ENCODE measurements around the gene GMEB2. TPM values are rescaled to one million over a fixed set of nuclear protein-coding genes. Genes with fewer than 3 reads are reported as not detected.

The GMEB2 gene
- polyA plus RNA-seq, 1 experiment = 7.4 TPM

DNA sequence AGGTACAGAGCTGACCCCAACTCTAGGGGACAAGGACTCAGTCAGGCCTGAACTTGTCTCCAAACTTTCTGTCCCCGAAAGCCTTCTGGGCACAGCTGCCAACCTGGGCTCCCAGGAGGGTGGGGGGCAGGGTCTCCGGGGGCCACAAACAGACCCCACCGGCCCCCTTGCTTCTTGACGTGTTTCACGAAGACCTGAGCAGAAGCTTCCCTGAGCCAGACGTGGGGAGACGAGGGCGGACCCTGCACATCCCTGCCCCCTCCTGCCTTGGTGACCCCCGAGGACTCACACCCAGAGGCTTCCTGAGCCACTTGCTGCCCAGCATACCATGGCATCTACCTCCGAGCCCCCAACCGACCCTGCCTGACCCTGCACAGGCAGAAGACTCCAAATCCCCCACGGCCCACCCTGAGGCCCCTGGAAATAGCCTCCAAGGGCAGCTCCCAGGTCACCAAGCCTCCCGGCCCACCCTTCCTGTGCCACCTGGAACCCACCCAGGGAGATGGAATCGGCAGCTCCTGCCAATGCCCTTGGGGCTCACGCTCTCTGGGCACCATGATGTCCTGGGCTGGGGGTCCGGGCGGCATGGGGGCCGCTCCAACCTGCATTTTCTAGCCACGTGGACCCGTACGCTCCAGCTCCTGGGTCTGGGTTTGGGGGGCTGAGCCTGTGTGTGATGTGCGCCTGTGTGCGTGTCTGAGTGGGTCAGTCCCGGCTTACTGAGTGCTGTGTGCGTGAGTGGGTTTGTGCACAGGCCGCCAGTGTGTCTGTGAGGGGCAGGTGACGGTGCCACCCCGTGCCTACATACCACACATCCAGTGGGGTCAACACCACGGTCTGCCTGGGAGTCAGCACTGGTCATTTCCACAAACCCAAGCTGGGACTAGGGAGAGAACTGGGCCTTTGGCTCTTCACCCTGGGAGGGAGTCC, 87.2 kb downstream of the GMEB2 start:
- CTCF ChIA-PET = interaction anchor here (0.6 to 5.8 kb wide), 8 partner anchors 12 to 441 kb away, joined by 3 to 53 read pairs (median 3); partner anchors contain the start of genes PRPF6 and TPD52L2
- POLR2A ChIA-PET = no interaction called here
- no peaks in the 10 kb centered on the region for H3K27me3 ChIP-seq (ENCODE audit: control insufficient read depth, insufficient read depth, low read length)

DNA sequence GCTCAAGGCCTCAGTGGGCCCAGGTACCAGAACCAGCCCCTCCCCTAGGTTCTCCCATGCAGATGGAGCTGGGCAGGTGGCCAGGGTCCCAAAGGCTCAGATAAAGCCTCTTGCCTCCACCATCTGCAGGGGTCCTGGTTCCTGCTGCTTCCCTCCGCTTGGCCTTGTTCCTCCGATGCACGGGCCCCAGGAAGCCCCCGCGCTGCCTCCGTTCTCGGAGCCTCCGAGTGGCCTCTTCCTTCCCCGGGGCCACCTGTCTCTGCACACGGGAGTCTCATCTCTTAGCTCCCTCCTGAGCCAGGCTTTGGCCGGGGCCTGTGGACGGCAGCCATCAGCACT, 87.8 kb downstream of the GMEB2 start:
- H3K36me3 ChIP-seq (ENCODE audit: control insufficient read depth, insufficient read depth, low read length) = no peaks in the 10 kb centered on the region
- POLR2A ChIA-PET = no interaction called here
- no peaks in the 10 kb centered on the region for H3K27me3 ChIP-seq (ENCODE audit: control insufficient read depth, insufficient read depth, low read length)
- CTCF ChIA-PET = interaction anchor here (0.8 to 5.8 kb wide), 10 partner anchors 12 to 581 kb away, joined by 3 to 53 read pairs (median 4); partner anchors contain the start of genes PRPF6, SAMD10 and TPD52L2
- no peak for DNase-seq (ENCODE audit: low read depth)
- TF ChIP-seq, protein P1, sequence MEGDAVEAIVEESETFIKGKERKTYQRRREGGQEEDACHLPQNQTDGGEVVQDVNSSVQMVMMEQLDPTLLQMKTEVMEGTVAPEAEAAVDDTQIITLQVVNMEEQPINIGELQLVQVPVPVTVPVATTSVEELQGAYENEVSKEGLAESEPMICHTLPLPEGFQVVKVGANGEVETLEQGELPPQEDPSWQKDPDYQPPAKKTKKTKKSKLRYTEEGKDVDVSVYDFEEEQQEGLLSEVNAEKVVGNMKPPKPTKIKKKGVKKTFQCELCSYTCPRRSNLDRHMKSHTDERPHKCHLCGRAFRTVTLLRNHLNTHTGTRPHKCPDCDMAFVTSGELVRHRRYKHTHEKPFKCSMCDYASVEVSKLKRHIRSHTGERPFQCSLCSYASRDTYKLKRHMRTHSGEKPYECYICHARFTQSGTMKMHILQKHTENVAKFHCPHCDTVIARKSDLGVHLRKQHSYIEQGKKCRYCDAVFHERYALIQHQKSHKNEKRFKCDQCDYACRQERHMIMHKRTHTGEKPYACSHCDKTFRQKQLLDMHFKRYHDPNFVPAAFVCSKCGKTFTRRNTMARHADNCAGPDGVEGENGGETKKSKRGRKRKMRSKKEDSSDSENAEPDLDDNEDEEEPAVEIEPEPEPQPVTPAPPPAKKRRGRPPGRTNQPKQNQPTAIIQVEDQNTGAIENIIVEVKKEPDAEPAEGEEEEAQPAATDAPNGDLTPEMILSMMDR (IDR thresholded peaks at IDR 0.05; ENCODE audit: insufficient read depth, low read depth, low read length) = no peak
- no peak overlapping the region for H3K4me3 ChIP-seq (ENCODE audit: low read depth, low read length)

More for the DNA sequence above, 87.2 kb downstream of the GMEB2 start:
- H3K4me3 ChIP-seq (ENCODE audit: low read depth, low read length) = no peak overlapping the region
- no peak for DNase-seq (ENCODE audit: low read depth)
- no peaks in the 10 kb centered on the region for H3K36me3 ChIP-seq (ENCODE audit: control insufficient read depth, insufficient read depth, low read length)
- TF ChIP-seq, protein P1 (IDR thresholded peaks at IDR 0.05; ENCODE audit: insufficient read depth, low read depth, low read length) = no peak

DNA sequence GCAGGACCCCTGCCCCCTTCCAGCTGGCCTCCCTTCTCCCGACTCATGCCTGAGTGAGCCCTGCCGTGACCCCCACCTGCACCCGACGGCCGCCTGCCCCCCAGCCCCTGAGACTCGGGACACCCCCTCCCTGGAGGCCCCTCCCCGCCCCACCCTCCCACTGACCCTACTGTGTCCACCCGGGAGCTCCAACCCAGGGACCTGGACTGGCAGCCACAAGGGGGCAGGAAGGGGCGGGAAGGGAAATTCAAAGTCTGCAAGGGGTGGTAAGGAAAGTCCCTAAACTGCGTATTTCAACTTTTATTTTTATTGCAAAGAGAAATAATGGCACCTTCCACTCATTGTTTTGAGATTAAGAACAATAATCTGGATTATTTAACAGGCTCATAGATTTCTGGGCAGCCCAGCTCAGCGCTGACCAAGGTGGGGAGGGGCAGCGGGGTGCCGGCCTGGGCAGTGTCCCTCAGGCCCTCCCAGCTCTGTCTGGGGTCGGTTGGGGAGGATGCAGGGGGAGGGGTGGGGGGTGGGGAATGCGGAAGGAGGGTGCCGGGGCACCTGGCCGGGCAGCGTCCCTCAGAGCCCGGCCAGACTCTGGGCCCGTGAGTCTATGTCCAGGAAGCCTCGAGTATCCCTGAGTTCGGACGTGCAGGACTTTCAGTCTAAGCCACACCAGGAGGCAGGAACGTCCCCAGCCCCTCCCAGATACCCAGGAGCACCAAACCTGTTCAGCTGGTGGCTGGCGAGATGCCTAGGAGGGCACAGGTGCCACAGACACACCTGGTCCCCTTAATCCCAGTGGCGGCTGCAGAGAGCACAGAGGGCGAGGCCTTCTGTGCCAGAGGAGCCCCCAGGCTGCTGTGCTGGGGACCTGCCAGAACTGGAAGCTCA, 88.5 kb downstream of the GMEB2 start:
- TF ChIP-seq, protein P1 (IDR thresholded peaks at IDR 0.05; ENCODE audit: insufficient read depth, low read depth, low read length) = no peak
- H3K27me3 ChIP-seq (ENCODE audit: control insufficient read depth, insufficient read depth, low read length) = no peaks in the 10 kb centered on the region
- ChIA-PET POLR2A (interaction anchor here (0.9 kb wide), 1 partner anchor 327 kb away, joined by 3 read pairs; no protein-coding TSS in a partner anchor), CTCF (interaction anchor here (0.7 to 5.8 kb wide), 32 partner anchors 8 to 582 kb away, joined by 3 to 53 read pairs (median 4); partner anchors contain the start of genes GMEB2, PRPF6, RTEL1 and SAMD10)
- no peak for DNase-seq (ENCODE audit: low read depth)
- H3K4me3 ChIP-seq (ENCODE audit: low read depth, low read length) = peak overlapping the region; percentile 30
- no peaks in the 10 kb centered on the region for H3K36me3 ChIP-seq (ENCODE audit: control insufficient read depth, insufficient read depth, low read length)

Other genes with a start within 250 kb of the GMEB2 start
- gene KCNQ2, start 154.4 kb downstream of the GMEB2 start, polyA plus RNA-seq (2011; rRNA removed) = not detected in 2 replicates
- 8.3 and 9.4 TPM in 2 replicates for gene EEF1A2, start 128.0 kb downstream of the GMEB2 start, polyA plus RNA-seq (2011; rRNA removed)
- gene PPDPF, start 106.3 kb downstream of the GMEB2 start, polyA plus RNA-seq (2011; rRNA removed) = 16.5 and 26.9 TPM in 2 replicates
- gene PTK6, start 89.7 kb downstream of the GMEB2 start, polyA plus RNA-seq (2011; rRNA removed) = 0.05 and 0.07 TPM in 2 replicates
- not detected in 2 replicates for gene SRMS, start 79.4 kb downstream of the GMEB2 start, polyA plus RNA-seq (2011; rRNA removed)
- 0.26 and 0.76 TPM in 2 replicates for gene FNDC11, start 72.9 kb downstream of the GMEB2 start, polyA plus RNA-seq (2011; rRNA removed)
- gene HELZ2, start 52.9 kb downstream of the GMEB2 start, polyA plus RNA-seq (2011; rRNA removed) = 4.3 and 7.9 TPM in 2 replicates
- 9.7 and 12.7 TPM in 2 replicates for gene STMN3, start 26.3 kb upstream of the GMEB2 start, polyA plus RNA-seq (2011; rRNA removed)
- 13.6 and 18.3 TPM in 2 replicates for gene RTEL1, start 31.2 kb upstream of the GMEB2 start, polyA plus RNA-seq (2011; rRNA removed)
- gene TNFRSF6B, start 69.6 kb upstream of the GMEB2 start, polyA plus RNA-seq (2011; rRNA removed) = 2.1 and 3.2 TPM in 2 replicates
- 29.3 and 41.9 TPM in 2 replicates for gene ARFRP1, start 80.9 kb upstream of the GMEB2 start, polyA plus RNA-seq (2011; rRNA removed)
- 9.4 and 15.9 TPM in 2 replicates for gene ZGPAT, start 80.9 kb upstream of the GMEB2 start, polyA plus RNA-seq (2011; rRNA removed)
- 1.7 and 2.5 TPM in 2 replicates for gene LIME1, start 109.6 kb upstream of the GMEB2 start, polyA plus RNA-seq (2011; rRNA removed)
- gene SLC2A4RG, start 112.7 kb upstream of the GMEB2 start, polyA plus RNA-seq (2011; rRNA removed) = 36.6 and 52.0 TPM in 2 replicates
- gene ZBTB46, start 204.2 kb upstream of the GMEB2 start, polyA plus RNA-seq (2011; rRNA removed) = 0.13 and 0.32 TPM in 2 replicates
- not detected in 2 replicates for gene ABHD16B, start 234.4 kb upstream of the GMEB2 start, polyA plus RNA-seq (2011; rRNA removed)
- 243 and 288 TPM in 2 replicates for gene TPD52L2, start 238.2 kb upstream of the GMEB2 start, polyA plus RNA-seq (2011; rRNA removed)

All from BJ (cell line).